HEK293 (cell line): Measurements from ENCODE around the gene LRRTM4.
"Not testable (repeated sequence)": the region's sequence is repeated elsewhere in the genome, so short reads cannot be mapped to it uniquely, and the experiment has no call there.

Experiments used
- CTCF ChIA-PET: fragments of 350-600 bp; formaldehyde crosslinking; extraction: SDS; loops from one replicate; lab custom pipeline; 2021; ENCODE audit warnings: antibody characterized with exemption; lab: Yijun Ruan, JAX
- POLR2A ChIA-PET: fragments of 300-600 bp; formaldehyde crosslinking; extraction: SDS; loops from one replicate; lab custom pipeline; 2020; ENCODE audit warnings: antibody characterized with exemption, inconsistent platforms; lab: Yijun Ruan, JAX
- H3K27ac ChIP-seq: fragments of 200-500 bp; sonication (Bioruptor generic); 2 replicates; pipeline ENCODE4 v1.5.1; 2014; ENCODE audit warnings: low read depth, low read length, control low read depth, inconsistent platforms; ENCODE audit errors: extremely low read depth
- H3K36me3 ChIP-seq, 2 experiments: fragments of 200-500 bp in 1 of 2; sonication (Bioruptor generic) in 1 of 2; 1 replicate in 1 of 2; 2 replicates in 1 of 2; pipeline ENCODE4 v1.5.1; 2014 to 2017; ENCODE audit warnings: inconsistent platforms in 2 of 2, low read length in 2 of 2; ENCODE audit not compliant: control insufficient read depth in 2 of 2, insufficient read depth in 1 of 2
- H3K4me1 ChIP-seq: fragments of 200-500 bp; sonication (Bioruptor generic); 2 replicates; pipeline ENCODE4 v1.5.1; 2014; ENCODE audit warnings: mild to moderate bottlenecking, low read length, inconsistent platforms; ENCODE audit not compliant: control insufficient read depth, insufficient read depth
- H3K4me3 ChIP-seq: 2 replicates; pipeline ENCODE4 v1.5.1; 2011; ENCODE audit warnings: low read depth, mild to moderate bottlenecking, control low read depth, low read length, moderate library complexity
- H3K9me3 ChIP-seq: fragments of 200-500 bp; sonication (Bioruptor generic); 2 replicates; pipeline ENCODE4 v1.5.1; 2014; ENCODE audit warnings: low read depth, low read length, inconsistent platforms; ENCODE audit not compliant: control insufficient read depth, insufficient read depth
- GFI1B ChIP-seq: fragments of 450-650 bp; formaldehyde crosslinking; IDR thresholded peaks from 2 replicates; pipeline ENCODE4 v1.5.1; 2016; ENCODE audit warnings: missing biosample characterization, missing genetic modification characterization
- INSM2 ChIP-seq: fragments of 450-650 bp; formaldehyde crosslinking; IDR thresholded peaks from 2 replicates; pipeline ENCODE4 v1.5.1; 2016; ENCODE audit warnings: missing biosample characterization, missing genetic modification characterization
- KLF8 ChIP-seq: fragments of 450-650 bp; formaldehyde crosslinking; IDR thresholded peaks from 2 replicates; pipeline ENCODE4 v1.5.1; 2016; ENCODE audit warnings: missing biosample characterization, missing genetic modification characterization
- ZBTB48 ChIP-seq: fragments of 450-650 bp; formaldehyde crosslinking; IDR thresholded peaks from 2 replicates; pipeline ENCODE4 v1.5.1; 2016; ENCODE audit warnings: missing biosample characterization, missing genetic modification characterization
- ZBTB49 ChIP-seq: fragments of 450-650 bp; formaldehyde crosslinking; IDR thresholded peaks from 2 replicates; pipeline ENCODE4 v1.5.1; 2016; ENCODE audit warnings: missing biosample characterization, missing genetic modification characterization, low read depth
- ZBTB7A ChIP-seq: fragments of 450-650 bp; formaldehyde crosslinking; IDR thresholded peaks from 2 replicates; pipeline ENCODE4 v1.5.1; 2016; ENCODE audit warnings: low read depth, missing biosample characterization, missing genetic modification characterization
- ZIC2 ChIP-seq: fragments of 450-650 bp; formaldehyde crosslinking; IDR thresholded peaks from 2 replicates; pipeline ENCODE4 v1.5.1; 2016; ENCODE audit warnings: missing biosample characterization, missing genetic modification characterization
- ZNF121 ChIP-seq: fragments of 450-650 bp; formaldehyde crosslinking; IDR thresholded peaks from 2 replicates; pipeline ENCODE4 v1.5.1; 2016; ENCODE audit warnings: missing biosample characterization, missing genetic modification characterization
- ZNF211 ChIP-seq: fragments of 450-650 bp; formaldehyde crosslinking; IDR thresholded peaks from 2 replicates; pipeline ENCODE4 v1.5.1; 2016; ENCODE audit warnings: low read depth, missing biosample characterization, missing genetic modification characterization
- ZNF214 ChIP-seq: fragments of 450-650 bp; formaldehyde crosslinking; IDR thresholded peaks from 2 replicates; pipeline ENCODE4 v1.5.1; 2017; ENCODE audit warnings: missing biosample characterization, mild to moderate bottlenecking, missing genetic modification characterization, borderline replicate concordance
- ZNF280D ChIP-seq: fragments of 450-650 bp; formaldehyde crosslinking; IDR thresholded peaks from 2 replicates; pipeline ENCODE4 v1.5.1; 2016; ENCODE audit warnings: missing biosample characterization, missing genetic modification characterization
- ZNF311 ChIP-seq: fragments of 450-650 bp; formaldehyde crosslinking; IDR thresholded peaks from 2 replicates; pipeline ENCODE4 v1.5.1; 2017; ENCODE audit warnings: missing biosample characterization, missing genetic modification characterization, borderline replicate concordance
- ZNF362 ChIP-seq: fragments of 450-650 bp; formaldehyde crosslinking; IDR thresholded peaks from 2 replicates; pipeline ENCODE4 v1.5.1; 2016; ENCODE audit warnings: missing biosample characterization, missing genetic modification characterization
- ZNF391 ChIP-seq: fragments of 450-650 bp; formaldehyde crosslinking; IDR thresholded peaks from 2 replicates; pipeline ENCODE4 v1.5.1; 2016; ENCODE audit warnings: low read depth, missing biosample characterization, missing genetic modification characterization, borderline replicate concordance
- ZNF394 ChIP-seq: fragments of 450-650 bp; formaldehyde crosslinking; IDR thresholded peaks from 2 replicates; pipeline ENCODE4 v1.5.1; 2016; ENCODE audit warnings: missing biosample characterization, missing genetic modification characterization, mild to moderate bottlenecking, moderate library complexity, borderline replicate concordance
- ZNF433 ChIP-seq: fragments of 450-650 bp; formaldehyde crosslinking; IDR thresholded peaks from 2 replicates; pipeline ENCODE4 v1.5.1; 2016; ENCODE audit warnings: missing biosample characterization, missing genetic modification characterization, low read depth
- ZNF48 ChIP-seq: fragments of 450-650 bp; formaldehyde crosslinking; IDR thresholded peaks from 2 replicates; pipeline ENCODE4 v1.5.1; 2016; ENCODE audit warnings: missing biosample characterization, missing genetic modification characterization
- ZNF521 ChIP-seq: fragments of 450-650 bp; formaldehyde crosslinking; IDR thresholded peaks from 2 replicates; pipeline ENCODE4 v1.5.1; 2017; ENCODE audit warnings: missing biosample characterization, mild to moderate bottlenecking, missing genetic modification characterization
- ZNF624 ChIP-seq: fragments of 450-650 bp; formaldehyde crosslinking; IDR thresholded peaks from 2 replicates; pipeline ENCODE4 v1.5.1; 2017; ENCODE audit warnings: missing biosample characterization, missing genetic modification characterization
- ZNF629 ChIP-seq: fragments of 450-650 bp; formaldehyde crosslinking; IDR thresholded peaks from 2 replicates; pipeline ENCODE4 v1.5.1; 2017; ENCODE audit warnings: missing biosample characterization, missing genetic modification characterization
- ZNF747 ChIP-seq: fragments of 450-650 bp; formaldehyde crosslinking; IDR thresholded peaks from 2 replicates; pipeline ENCODE4 v1.5.1; 2016; ENCODE audit warnings: missing biosample characterization, missing genetic modification characterization

Gene LRRTM4

GRCh38 chr2:77095096-77095495 is 427.1 kb downstream of the LRRTM4 start:
- ChIA-PET CTCF (no interaction called here), POLR2A (no interaction called here)
- Histone ChIP-seq H3K4me1 (no peaks in the 10 kb centered on the region), H3K4me3 (no peak overlapping the region), H3K27ac (no peak overlapping the region), H3K9me3 (no peaks in the 10 kb centered on the region), H3K36me3 (no peaks in the 10 kb centered on the region)
- TF ChIP-seq KLF8 (tag by site-specific recombination) (no peak), ZNF311 (no peak), ZNF624 (tag by site-specific recombination) (no peak)
- TF ChIP-seq, all 188 proteins: peak for 0

- H3K36me3 ChIP-seq, H3K27ac ChIP-seq, H3K4me3 ChIP-seq, H3K4me1 ChIP-seq, POLR2A ChIA-PET, H3K9me3 ChIP-seq: not testable (repeated sequence)
- CTCF ChIA-PET, result interaction anchor here (1.0 kb wide), 1 partner anchor 8 kb away, joined by 3 read pairs; no protein-coding TSS in a partner anchor
These were observed 433.8 kb downstream of the LRRTM4 start for GRCh38 chr2:77088424-77088823.

- no peak overlapping the region for H3K27ac ChIP-seq
- ChIA-PET CTCF (interaction anchor here (1.0 kb wide), 1 partner anchor 9 kb away, joined by 3 read pairs; no protein-coding TSS in a partner anchor), POLR2A (no interaction called here)
These were observed 434.2 kb downstream of the LRRTM4 start for GRCh38 chr2:77087987-77088414.

GRCh38 chr2:77086478-77086877 is 435.7 kb downstream of the LRRTM4 start:
- H3K9me3 ChIP-seq, result no peaks in the 10 kb centered on the region
- H3K4me3 ChIP-seq, result no peak overlapping the region
- H3K4me1 ChIP-seq, result no peaks in the 10 kb centered on the region
- H3K36me3 ChIP-seq, result no peaks in the 10 kb centered on the region
- POLR2A ChIA-PET, result no interaction called here
- no peak overlapping the region for H3K27ac ChIP-seq
- CTCF ChIA-PET, result interaction anchor here (0.5 kb wide), 1 partner anchor 300 kb away, joined by 3 read pairs; no protein-coding TSS in a partner anchor
- TF ChIP-seq ZNF280D (tag by site-specific recombination) (no peak), ZNF433 (tag by site-specific recombination) (no peak), ZNF211 (no peak), ZIC2 (tag by site-specific recombination) (no peak), ZNF362 (tag by site-specific recombination) (no peak)

More at GRCh38 chr2:77087987-77088414, 434.2 kb downstream of the LRRTM4 start:
- no peaks in the 10 kb centered on the region for H3K9me3 ChIP-seq
- no peaks in the 10 kb centered on the region for H3K36me3 ChIP-seq
- no peaks in the 10 kb centered on the region for H3K4me1 ChIP-seq
- H3K4me3 ChIP-seq, result no peak overlapping the region
- TF ChIP-seq ZBTB7A (tag by site-specific recombination), result no peak
- no peak for TF ChIP-seq ZBTB49 (tag by site-specific recombination)
- no peak for TF ChIP-seq INSM2 (tag by site-specific recombination)
- no peak for TF ChIP-seq ZNF214
- no peak for TF ChIP-seq ZNF394 (tag by site-specific recombination)
- TF ChIP-seq ZNF121 (tag by site-specific recombination), result no peak
- no peak for TF ChIP-seq GFI1B (tag by site-specific recombination)
- no peak for TF ChIP-seq ZNF521
- no peak for TF ChIP-seq ZNF391
- no peak for TF ChIP-seq ZNF629 (tag by site-specific recombination)
- TF ChIP-seq ZNF48 (tag by site-specific recombination), result no peak
- TF ChIP-seq ZNF747 (tag by site-specific recombination), result no peak
- TF ChIP-seq ZBTB48 (tag by site-specific recombination), result no peak
